ENCODE data around the gene ERC2.

- TF ChIP-seq, protein P1, sequence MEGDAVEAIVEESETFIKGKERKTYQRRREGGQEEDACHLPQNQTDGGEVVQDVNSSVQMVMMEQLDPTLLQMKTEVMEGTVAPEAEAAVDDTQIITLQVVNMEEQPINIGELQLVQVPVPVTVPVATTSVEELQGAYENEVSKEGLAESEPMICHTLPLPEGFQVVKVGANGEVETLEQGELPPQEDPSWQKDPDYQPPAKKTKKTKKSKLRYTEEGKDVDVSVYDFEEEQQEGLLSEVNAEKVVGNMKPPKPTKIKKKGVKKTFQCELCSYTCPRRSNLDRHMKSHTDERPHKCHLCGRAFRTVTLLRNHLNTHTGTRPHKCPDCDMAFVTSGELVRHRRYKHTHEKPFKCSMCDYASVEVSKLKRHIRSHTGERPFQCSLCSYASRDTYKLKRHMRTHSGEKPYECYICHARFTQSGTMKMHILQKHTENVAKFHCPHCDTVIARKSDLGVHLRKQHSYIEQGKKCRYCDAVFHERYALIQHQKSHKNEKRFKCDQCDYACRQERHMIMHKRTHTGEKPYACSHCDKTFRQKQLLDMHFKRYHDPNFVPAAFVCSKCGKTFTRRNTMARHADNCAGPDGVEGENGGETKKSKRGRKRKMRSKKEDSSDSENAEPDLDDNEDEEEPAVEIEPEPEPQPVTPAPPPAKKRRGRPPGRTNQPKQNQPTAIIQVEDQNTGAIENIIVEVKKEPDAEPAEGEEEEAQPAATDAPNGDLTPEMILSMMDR (IDR thresholded peaks at IDR 0.05; ENCODE audit: low read depth, low read length), result no peak
- TF ChIP-seq POLR2A (IDR thresholded peaks at IDR 0.05; ENCODE audit: extremely low read depth, insufficient read length) (no peak), MYC (IDR thresholded peaks at IDR 0.05; ENCODE audit: low read depth, low read length) (no peak)
- TF ChIP-seq, protein P2, sequence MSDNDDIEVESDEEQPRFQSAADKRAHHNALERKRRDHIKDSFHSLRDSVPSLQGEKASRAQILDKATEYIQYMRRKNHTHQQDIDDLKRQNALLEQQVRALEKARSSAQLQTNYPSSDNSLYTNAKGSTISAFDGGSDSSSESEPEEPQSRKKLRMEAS (IDR thresholded peaks at IDR 0.05; ENCODE audit: low read depth, low read length), result no peak
Measured at GRCh38 chr3:55813268-55814097, 654.8 kb downstream of the ERC2 start.

All from NB4 (cell line).